Neural cell (in vitro differentiated cells): Measurements from ENCODE around the gene UBR2. TPM values are rescaled to one million over a fixed set of nuclear protein-coding genes. Genes with fewer than 3 reads are reported as not detected.

Source experiments
- H2AFZ ChIP-seq: fragments of 200-600, 300-800 bp; sonication (generic), shearing (Covaris generic); 2 replicates; pipeline ENCODE4 v1.6.0; 2014; ENCODE audit warnings: low read depth, mild to moderate bottlenecking, antibody characterized with exemption, low read length, moderate library complexity
- H3F3A ChIP-seq: fragments of 200-600 bp; shearing (Covaris generic); 2 replicates; pipeline ENCODE4 v1.6.1; 2016; ENCODE audit warnings: mild to moderate bottlenecking, moderate library complexity, mixed read lengths, antibody characterized with exemption, low read length; ENCODE audit not compliant: insufficient read depth, poor library complexity, severe bottlenecking
- H3K27ac ChIP-seq: fragments of 200-600, 300-800 bp; sonication (generic), shearing (Covaris generic); 2 replicates; pipeline ENCODE4 v1.5.1; 2014; ENCODE audit warnings: mild to moderate bottlenecking, low read length, moderate library complexity
- H3K27me3 ChIP-seq: fragments of 300-800, 200-600 bp; sonication (generic), shearing (Covaris generic); 2 replicates; pipeline ENCODE4 v1.6.0; 2014; ENCODE audit warnings: mild to moderate bottlenecking, low read depth, low read length, moderate library complexity; ENCODE audit not compliant: insufficient read depth
- H3K36me3 ChIP-seq: fragments of 300-800, 200-600 bp; sonication (generic), shearing (Covaris generic); 2 replicates; pipeline ENCODE4 v1.5.1; 2014; ENCODE audit warnings: mild to moderate bottlenecking, antibody characterized with exemption, low read length, moderate library complexity; ENCODE audit not compliant: insufficient read depth
- H3K4me2 ChIP-seq: fragments of 300-800, 200-600 bp; sonication (generic), shearing (Covaris generic); 2 replicates; pipeline ENCODE4 v1.6.0; 2014; ENCODE audit warnings: mild to moderate bottlenecking, low read length
- H3K4me3 ChIP-seq: fragments of 300-800, 200-600 bp; sonication (generic), shearing (Covaris generic); 2 replicates; pipeline ENCODE4 v1.5.1; 2014; ENCODE audit warnings: mild to moderate bottlenecking, low read length, moderate library complexity
- H3K79me2 ChIP-seq: fragments of 200-600 bp; shearing (Covaris generic); replicated peaks from 2 replicates; pipeline ENCODE4 v1.6.0; 2014; ENCODE audit warnings: mild to moderate bottlenecking, low read length, moderate library complexity; ENCODE audit not compliant: insufficient read depth
- H3K9ac ChIP-seq: fragments of 300-800, 200-600 bp; sonication (generic), shearing (Covaris generic); 2 replicates; pipeline ENCODE4 v1.6.1; 2016; ENCODE audit warnings: mild to moderate bottlenecking, low read length, mixed read lengths
- H3K9me2 ChIP-seq: fragments of 200-600 bp; shearing (Covaris generic); 2 replicates; pipeline ENCODE4 v1.6.1; 2016; ENCODE audit warnings: mild to moderate bottlenecking, low read length, mixed read lengths; ENCODE audit not compliant: insufficient read depth
- H3K9me3 ChIP-seq: fragments of 200-600, 300-800 bp; sonication (generic), shearing (Covaris generic); 2 replicates; pipeline ENCODE4 v1.6.1; 2016; ENCODE audit warnings: mild to moderate bottlenecking, mixed run types, low read length, moderate library complexity, mixed read lengths
- H4K20me1 ChIP-seq: fragments of 200-600 bp; shearing (Covaris generic); 2 replicates; pipeline ENCODE4 v1.6.1; 2016; ENCODE audit warnings: mild to moderate bottlenecking, mixed run types; ENCODE audit not compliant: insufficient read depth
- CTCF ChIP-seq: fragments of 450-650 bp; IDR thresholded peaks from 2 replicates; pipeline ENCODE4 v1.5.1; 2014; ENCODE audit warnings: antibody characterized with exemption, mild to moderate bottlenecking, moderate library complexity; ENCODE audit not compliant: poor library complexity, severe bottlenecking
- EP300 ChIP-seq: fragments of 450-650 bp; conservative IDR thresholded peaks from 2 replicates; pipeline ENCODE4 v1.6.1; 2014; ENCODE audit warnings: antibody characterized with exemption, mild to moderate bottlenecking, moderate library complexity; ENCODE audit not compliant: poor library complexity, severe bottlenecking
- EZH2 ChIP-seq: fragments of 200-600, 300-800 bp; shearing (Covaris generic), sonication (generic); IDR thresholded peaks from 2 replicates; pipeline ENCODE4 v1.6.1; 2014; ENCODE audit warnings: antibody characterized with exemption, low read length, borderline replicate concordance, mild to moderate bottlenecking; ENCODE audit not compliant: insufficient read depth, poor library complexity, severe bottlenecking
- MXI1 ChIP-seq: fragments of 450-650 bp; conservative IDR thresholded peaks from 2 replicates; pipeline ENCODE4 v1.6.1; 2014; ENCODE audit warnings: antibody characterized with exemption, mild to moderate bottlenecking; ENCODE audit not compliant: poor library complexity, severe bottlenecking
- POLR2AphosphoS5 ChIP-seq: IDR thresholded peaks from 2 replicates; pipeline ENCODE4 v1.6.1; 2012
- RAD21 ChIP-seq: fragments of 450-650 bp; conservative IDR thresholded peaks from 2 replicates; pipeline ENCODE4 v1.6.1; 2014; ENCODE audit warnings: antibody characterized with exemption, mild to moderate bottlenecking, moderate library complexity
- REST ChIP-seq: IDR thresholded peaks from 2 replicates; pipeline ENCODE4 v1.6.1; 2012; ENCODE audit warnings: borderline replicate concordance
- SMC3 ChIP-seq: fragments of 450-650 bp; conservative IDR thresholded peaks from 2 replicates; pipeline ENCODE4 v1.6.1; 2014; ENCODE audit warnings: antibody characterized with exemption, mild to moderate bottlenecking, moderate library complexity; ENCODE audit not compliant: poor library complexity
- TAF1 ChIP-seq: IDR thresholded peaks from 2 replicates; pipeline ENCODE4 v1.6.1; 2012; ENCODE audit warnings: low read depth
- polyA plus RNA-seq: library from polyadenylated mRNA; depleted of rRNA; stranded (reverse); fragments of >200 nt; gene quantifications from 2 replicates; pipeline ENCODE4 v1.2.3, GENCODE V29; 2014

UBR2 gene
- polyA plus RNA-seq, 1 donor from 2014 or later, result 24.4 TPM

GRCh38 chr6:42653851-42654250, 90.0 kb downstream of the UBR2 start:
- H3K27ac ChIP-seq, result no peak overlapping the region
- H3K9me3 ChIP-seq, result no peaks in the 10 kb centered on the region
- H3K9me2 ChIP-seq, result no peaks in the 10 kb centered on the region
- TF ChIP-seq POLR2AphosphoS5 (no peak), MXI1 (no peak), REST (no peak), SMC3 (no peak), EP300 (no peak), CTCF (no peak), RAD21 (no peak), TAF1 (no peak), EZH2 (no peak)
- no peaks in the 10 kb centered on the region for H3F3A ChIP-seq
- no peak overlapping the region for H3K4me3 ChIP-seq
- no peak overlapping the region for H2AFZ ChIP-seq
- H3K9ac ChIP-seq, result no peak overlapping the region
- no peak overlapping the region for H3K4me2 ChIP-seq
- no peaks in the 10 kb centered on the region for H3K27me3 ChIP-seq
- no peaks in the 10 kb centered on the region for H3K79me2 ChIP-seq
- H4K20me1 ChIP-seq, result no peaks in the 10 kb centered on the region
- H3K36me3 ChIP-seq, result peaks cover 9% of the 10 kb centered on the region

GRCh38 chr6:42659806-42660205, 96.0 kb downstream of the UBR2 start:
- H2AFZ ChIP-seq, result no peak overlapping the region
- peaks cover 10% of the 10 kb centered on the region for H3K36me3 ChIP-seq
- TF ChIP-seq REST (no peak), EP300 (no peak), SMC3 (no peak), CTCF (no peak), EZH2 (no peak), POLR2AphosphoS5 (no peak), MXI1 (no peak), TAF1 (no peak), RAD21 (no peak)
- no peaks in the 10 kb centered on the region for H3F3A ChIP-seq
- no peaks in the 10 kb centered on the region for H3K27me3 ChIP-seq
- H3K9me3 ChIP-seq, result no peaks in the 10 kb centered on the region
- no peak overlapping the region for H3K27ac ChIP-seq
- no peaks in the 10 kb centered on the region for H4K20me1 ChIP-seq
- no peaks in the 10 kb centered on the region for H3K79me2 ChIP-seq
- no peak overlapping the region for H3K4me3 ChIP-seq
- no peaks in the 10 kb centered on the region for H3K9me2 ChIP-seq
- H3K4me2 ChIP-seq, result no peak overlapping the region
- H3K9ac ChIP-seq, result no peak overlapping the region
